K562 (cell line): ENCODE results near the gene PDIA2. TPM values are rescaled to one million over a fixed set of nuclear protein-coding genes. Genes with fewer than 3 reads are reported as not detected.

Experiments used
- JUND ChIP-seq, 2 experiments: IDR thresholded peaks; 2 replicates in 1 of 2; 3 replicates in 1 of 2; pipeline ENCODE4 v1.6.1; 2011; ENCODE audit warnings: borderline replicate concordance in 2 of 2, low read depth in 2 of 2, low read length in 2 of 2, improper control_type of control experiment in 1 of 2, missing biosample characterization in 1 of 2, missing genetic modification characterization in 1 of 2, missing genetic modification reagents in 1 of 2
- MGA ChIP-seq: fragments of 450-650 bp; IDR thresholded peaks from 2 replicates; pipeline ENCODE4 v1.6.1; 2016; ENCODE audit warnings: mild to moderate bottlenecking, moderate library complexity
- MYC ChIP-seq, 2 experiments: fragments of 250-450 bp in 1 of 2; sonication (Bioruptor Pico) in 1 of 2; IDR thresholded peaks; 2 replicates each; pipeline versions ENCODE4 v1.5.1 to v1.6.1; 2012 to 2021; ENCODE audit warnings: low read depth in 2 of 2, borderline replicate concordance in 1 of 2, improper control_type of control experiment in 1 of 2, low read length in 1 of 2, mild to moderate bottlenecking in 1 of 2, moderate library complexity in 1 of 2
- RAD51 ChIP-seq: fragments of 450-650 bp; IDR thresholded peaks from 2 replicates; pipeline ENCODE4 v1.7.1; 2016; ENCODE audit warnings: low read depth, mild to moderate bottlenecking, borderline replicate concordance
- XRCC4 ChIP-seq: IDR thresholded peaks from one replicate; pipeline ENCODE4 v1.6.1; 2011; ENCODE audit not compliant: insufficient read depth, insufficient read length; ENCODE audit errors: extremely low read depth
- ZNF318 ChIP-seq, 2 experiments: fragments of 450-650 bp; IDR thresholded peaks; 2 replicates each; pipeline ENCODE4 v1.6.1; 2016; ENCODE audit warnings: mild to moderate bottlenecking in 2 of 2, borderline replicate concordance in 1 of 2, low read depth in 1 of 2, moderate library complexity in 1 of 2
- polyA plus RNA-seq, 8 experiments: library from polyadenylated mRNA; depleted of rRNA in 4 of 8; stranded (reverse) in 5 of 8; unstranded in 3 of 8; fragments of >200 nt; fragmentation: Nextera tagmentation in 2 of 8; fragmentation: Illumina TruSeq in 1 of 8; extraction: Ambion mirVana in 2 of 8; extraction: Trizol in 1 of 8; gene quantifications; 2 replicates each; pipeline versions ENCODE4 v1.2.1 to v1.2.3, GENCODE V29; 2011 to 2014; ENCODE audit warnings: inconsistent platforms in 1 of 8, missing spikeins in 1 of 8
- total RNA-seq, 7 experiments: library from RNA; depleted of rRNA in 6 of 7; stranded (reverse); fragments of >200 nt in 6 of 7; fragmentation: Illumina TruSeq in 2 of 7; extraction: Trizol in 2 of 7; gene quantifications; 2 replicates each; pipeline versions ENCODE4 v1.2.1 to v1.2.3, GENCODE V29; 2011 to 2021; ENCODE audit warnings: low replicate concordance in 1 of 7

PDIA2 gene
- total and polyA plus RNA-seq, 9 of the 15 experiments (the other 6 are each of a cell fraction or from before 2014, with no cell fraction given): 0.13 to 0.92 (median 0.23) TPM; not detected in 4

GRCh38 chr16:336269-336668 lies 53.3 kb downstream of the PDIA2 start (continued):
- TF ChIP-seq MGA (peak; percentile 37; the same call in 1 of the 2 replicates), XRCC4 (no peak), ZNF318 (IDR thresholded peaks at IDR 0.05; ENCODE audit: borderline replicate concordance in 1 of 2, low read depth in 1 of 2) (no peak), MYC (IDR thresholded peaks at IDR 0.05; ENCODE audit: low read depth, low read length) (no peak), MYC (CRISPR knock-in tag; IDR thresholded peaks at IDR 0.05; ENCODE audit: borderline replicate concordance, low read depth) (no peak), RAD51 (peak; percentile 38; the same call in 1 of the 2 replicates), JUND (IDR thresholded peaks at IDR 0.05; ENCODE audit: borderline replicate concordance, low read depth, low read length) (no peak), JUND (tag; IDR thresholded peaks at IDR 0.05; ENCODE audit: borderline replicate concordance, low read depth, low read length) (no peak)
